Measurements from ENCODE around the gene IAH1. TPM values are rescaled to one million over a fixed set of nuclear protein-coding genes. Genes with fewer than 3 reads are reported as not detected.

Gene IAH1
- total and polyA plus RNA-seq, 10 of the 15 experiments (the other 5 are each of a cell fraction or from before 2014, with no cell fraction given): 57.4 to 125 (median 75.8) TPM

GRCh38 chr2:9471206-9471605 is 3.1 kb upstream of the IAH1 start:
- H3K9ac ChIP-seq (ENCODE audit: control insufficient read depth, insufficient read depth, low read length): no peak overlapping the region
- peaks cover 6% of the 10 kb centered on the region; the same call in 1 of the 2 replicates for H3K4me1 ChIP-seq (ENCODE audit: control insufficient read depth, insufficient read depth, low read length)
- ChIA-PET CTCF (no interaction called here), RAD21 (ENCODE audit: unreplicated experiment) (interaction anchor here (0.6 kb wide), 1 partner anchor 606 kb away, joined by 3 read pairs; no protein-coding TSS in a partner anchor), POLR2A (interaction anchor here (0.6 kb wide), 1 partner anchor 90 kb away, joined by 4 read pairs; no protein-coding TSS in a partner anchor), SMC1A (ENCODE audit: uncharacterized antibody, unreplicated experiment) (interaction anchor here (1.0 to 1.3 kb wide), 3 partner anchors 9 to 159 kb away, joined by 3 to 4 read pairs (median 3); partner anchors contain the start of gene ADAM17)
- peaks cover 15% of the 10 kb centered on the region for H3K79me2 ChIP-seq (ENCODE audit: control insufficient read depth, insufficient read depth, low read length)
- no peak overlapping the region for H3K27ac ChIP-seq (ENCODE audit: control insufficient read depth, insufficient read depth)
- ATAC-seq: no peak
- H3K4me3 ChIP-seq: no peak overlapping the region
- intact Hi-C loops (cut with micrococcal nuclease; ENCODE audit: unreplicated experiment): no loop called here
- peaks cover under 1 to 6% of the 10 kb centered on the region in 2 experiments; a peak in 3 of 4 replicates for H3K36me3 ChIP-seq (ENCODE audit: control insufficient read depth in 2 of 2, insufficient read depth in 2 of 2, low read length in 1 of 2)
- H3K27me3 ChIP-seq (replicated peaks in 1 of 2; ENCODE audit: control insufficient read depth in 2 of 2, insufficient read depth in 2 of 2, low read length in 1 of 2): no peaks in the 10 kb centered on the region
- 98% methylated on average over 5 of the region's 5 CpGs for WGBS (ENCODE audit: insufficient coverage, insufficient replicate concordance, low lambda C conversion rate, missing lambda C conversion rate)
- H3K9me3 ChIP-seq (replicated peaks; ENCODE audit: control insufficient read depth, insufficient read depth, low read length): no peaks in the 10 kb centered on the region; the same call in 2 of the 3 replicates
- no peak for DNase-seq (ENCODE audit: low read depth, low spot score)
- no peak overlapping the region for H3K4me2 ChIP-seq (ENCODE audit: control insufficient read depth, insufficient read depth)
- H4K20me1 ChIP-seq (ENCODE audit: control insufficient read depth, insufficient read depth): no peaks in the 10 kb centered on the region
- H2AFZ ChIP-seq (ENCODE audit: control insufficient read depth, low read depth, low read length): no peak overlapping the region
- BruUV-seq (replicated peaks): no TSS peak
- in situ Hi-C loops (cut with MboI): no loop called here
- FAIRE-seq: no peak
- TF ChIP-seq SKIL (IDR thresholded peaks at IDR 0.05; ENCODE audit: low read depth, poor library complexity, severe bottlenecking): no peak
- no peak for TF ChIP-seq BACH1 (IDR thresholded peaks at IDR 0.05; ENCODE audit: borderline replicate concordance)
- TF ChIP-seq NR2F1 (conservative IDR thresholded peaks at IDR 0.05): no peak
- TF ChIP-seq ZSCAN29 (IDR thresholded peaks at IDR 0.05): no peak
- TF ChIP-seq BCL11A (IDR thresholded peaks at IDR 0.05; ENCODE audit: low read depth, low read length): no peak
- TF ChIP-seq NFXL1 (IDR thresholded peaks at IDR 0.05; ENCODE audit: borderline replicate concordance): no peak
- TF ChIP-seq ZBED1 (IDR thresholded peaks at IDR 0.05; ENCODE audit: borderline replicate concordance): no peak
- TF ChIP-seq CHD4 (IDR thresholded peaks at IDR 0.05): no peak
- no peak for TF ChIP-seq STAT3 (IDR thresholded peaks at IDR 0.05; ENCODE audit: low read depth, low read length)
- TF ChIP-seq POU2F2 (IDR thresholded peaks at IDR 0.05; ENCODE audit: borderline replicate concordance, low read depth, low read length): no peak
- TF ChIP-seq SPI1 (IDR thresholded peaks at IDR 0.05; ENCODE audit: borderline replicate concordance, insufficient read depth, low read depth, low read length): no peak
- TF ChIP-seq NRF1 (conservative IDR thresholded peaks at IDR 0.05; ENCODE audit: low read depth, low read length): no peak
- no peak for TF ChIP-seq ZBTB4 (CRISPR knock-in tag; IDR thresholded peaks at IDR 0.05)
- TF ChIP-seq SRF (IDR thresholded peaks at IDR 0.05; ENCODE audit: low read depth in 2 of 2, low read length in 2 of 2): no peak
- TF ChIP-seq POLR2AphosphoS5 (IDR thresholded peaks at IDR 0.05; ENCODE audit: low read length): no peak
- TF ChIP-seq NFYB (IDR thresholded peaks at IDR 0.05; ENCODE audit: insufficient read depth, low read depth, low read length): no peak
- TF ChIP-seq EP300 (IDR thresholded peaks at IDR 0.05; ENCODE audit: borderline replicate concordance in 1 of 2, control insufficient read depth in 1 of 2, low read depth in 2 of 2, low read length in 2 of 2): no peak
- no peak for TF ChIP-seq RBBP5 (conservative IDR thresholded peaks at IDR 0.05)

Data from GM12878 (cell line).